DOHH2 (cell line): ENCODE data around the gene PODN.

Experiments used
- EZH2phosphoT487 ChIP-seq: fragments of 200-600 bp; sonication (generic); IDR thresholded peaks from 2 replicates; pipeline ENCODE4 v1.6.1; 2017; ENCODE audit warnings: borderline replicate concordance, mild to moderate bottlenecking, antibody characterized with exemption, low read length, moderate library complexity, mixed read lengths
- TF ChIP-seq, protein P1 (sequence below): fragments of 200-600 bp; sonication (generic); IDR thresholded peaks from one replicate; pipeline ENCODE4 v1.5.1; 2014; ENCODE audit warnings: antibody characterized with exemption, mild to moderate bottlenecking, low read depth, low read length; ENCODE audit not compliant: poor library complexity, severe bottlenecking

DNA sequence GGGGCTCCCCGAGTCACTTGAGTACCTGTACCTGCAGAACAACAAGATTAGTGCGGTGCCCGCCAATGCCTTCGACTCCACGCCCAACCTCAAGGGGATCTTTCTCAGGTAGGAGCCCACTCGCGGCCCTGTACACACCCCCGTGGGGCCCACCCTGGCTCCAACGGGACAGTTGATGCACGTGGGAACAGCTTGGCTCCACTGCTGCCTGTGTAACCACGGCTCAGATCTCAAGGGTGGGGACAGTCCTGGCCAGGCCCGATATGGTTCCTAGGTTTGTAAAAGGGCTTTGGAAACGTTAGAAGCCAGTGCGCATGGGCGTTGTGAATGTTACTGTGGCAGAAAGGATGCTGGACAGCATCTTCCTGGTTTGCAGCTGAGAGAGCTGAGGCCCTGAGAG is 18.8 kb downstream of the PODN start:
- TF ChIP-seq, protein P1, sequence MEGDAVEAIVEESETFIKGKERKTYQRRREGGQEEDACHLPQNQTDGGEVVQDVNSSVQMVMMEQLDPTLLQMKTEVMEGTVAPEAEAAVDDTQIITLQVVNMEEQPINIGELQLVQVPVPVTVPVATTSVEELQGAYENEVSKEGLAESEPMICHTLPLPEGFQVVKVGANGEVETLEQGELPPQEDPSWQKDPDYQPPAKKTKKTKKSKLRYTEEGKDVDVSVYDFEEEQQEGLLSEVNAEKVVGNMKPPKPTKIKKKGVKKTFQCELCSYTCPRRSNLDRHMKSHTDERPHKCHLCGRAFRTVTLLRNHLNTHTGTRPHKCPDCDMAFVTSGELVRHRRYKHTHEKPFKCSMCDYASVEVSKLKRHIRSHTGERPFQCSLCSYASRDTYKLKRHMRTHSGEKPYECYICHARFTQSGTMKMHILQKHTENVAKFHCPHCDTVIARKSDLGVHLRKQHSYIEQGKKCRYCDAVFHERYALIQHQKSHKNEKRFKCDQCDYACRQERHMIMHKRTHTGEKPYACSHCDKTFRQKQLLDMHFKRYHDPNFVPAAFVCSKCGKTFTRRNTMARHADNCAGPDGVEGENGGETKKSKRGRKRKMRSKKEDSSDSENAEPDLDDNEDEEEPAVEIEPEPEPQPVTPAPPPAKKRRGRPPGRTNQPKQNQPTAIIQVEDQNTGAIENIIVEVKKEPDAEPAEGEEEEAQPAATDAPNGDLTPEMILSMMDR, result no peak
- no peak for TF ChIP-seq EZH2phosphoT487
